HG03571 (cell line): Measurements from ENCODE around the gene CD209.
A peak's percentile ranks its signal among the peaks of the same experiment; 100 is the strongest.

Experiments
- ATAC-seq: cut with Tn5 transposase; IDR thresholded peaks from one replicate; pipeline ENCODE4 v1.9.1; 2021; ENCODE audit not compliant: unreplicated experiment

Gene CD209

DNA sequence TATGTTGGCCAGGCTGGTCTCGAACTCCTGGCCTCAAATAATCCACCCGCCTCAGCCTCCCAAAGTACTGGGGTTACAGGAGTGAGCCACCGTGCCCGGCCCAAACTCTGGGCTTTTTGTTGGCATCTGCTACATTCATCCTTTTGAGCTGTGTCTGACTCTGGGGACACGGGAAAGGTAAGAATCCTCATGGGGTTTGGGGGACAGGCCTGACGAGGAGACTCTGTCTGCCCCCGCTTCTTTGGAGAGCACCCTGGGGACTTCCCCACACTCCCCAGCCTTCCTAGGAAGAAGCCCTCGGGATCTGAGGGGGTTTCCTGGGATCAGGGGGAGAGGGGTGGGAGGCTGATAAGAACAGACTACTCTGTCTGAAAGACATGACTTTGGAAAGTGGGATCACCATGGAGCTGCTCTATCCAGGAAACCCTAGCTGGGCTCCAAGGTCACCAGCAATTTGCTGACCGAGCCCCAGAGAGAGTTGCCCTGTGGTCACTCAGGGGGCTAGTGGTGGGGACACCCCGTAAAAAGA, 37.3 kb downstream of the CD209 start:
- no peak for ATAC-seq

DNA sequence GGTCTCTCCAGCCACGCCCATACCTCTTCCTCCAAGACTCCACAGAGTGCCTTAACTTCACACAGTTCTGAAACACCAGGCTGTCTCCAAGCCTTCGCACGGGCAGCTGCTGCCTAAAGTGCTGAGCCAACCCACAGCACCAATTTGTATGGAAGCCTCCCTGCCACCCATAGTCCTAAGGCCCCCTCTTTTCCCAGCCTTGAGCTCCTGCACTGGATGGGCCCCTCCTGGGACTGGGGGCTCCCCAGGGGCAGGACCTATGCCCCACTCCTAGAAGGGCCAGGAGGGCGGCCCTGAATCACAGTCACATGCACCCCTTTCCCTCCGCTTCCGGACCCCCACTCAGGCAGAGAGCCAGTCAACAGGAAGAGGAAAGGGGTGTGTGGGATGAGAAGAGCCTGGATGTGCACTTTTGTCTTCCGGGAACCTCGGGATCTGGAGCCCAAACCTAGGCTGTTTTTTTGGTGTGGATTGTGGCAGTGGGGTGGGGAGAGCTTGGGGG, 40.3 kb downstream of the CD209 start:
- ATAC-seq, result no peak

DNA sequence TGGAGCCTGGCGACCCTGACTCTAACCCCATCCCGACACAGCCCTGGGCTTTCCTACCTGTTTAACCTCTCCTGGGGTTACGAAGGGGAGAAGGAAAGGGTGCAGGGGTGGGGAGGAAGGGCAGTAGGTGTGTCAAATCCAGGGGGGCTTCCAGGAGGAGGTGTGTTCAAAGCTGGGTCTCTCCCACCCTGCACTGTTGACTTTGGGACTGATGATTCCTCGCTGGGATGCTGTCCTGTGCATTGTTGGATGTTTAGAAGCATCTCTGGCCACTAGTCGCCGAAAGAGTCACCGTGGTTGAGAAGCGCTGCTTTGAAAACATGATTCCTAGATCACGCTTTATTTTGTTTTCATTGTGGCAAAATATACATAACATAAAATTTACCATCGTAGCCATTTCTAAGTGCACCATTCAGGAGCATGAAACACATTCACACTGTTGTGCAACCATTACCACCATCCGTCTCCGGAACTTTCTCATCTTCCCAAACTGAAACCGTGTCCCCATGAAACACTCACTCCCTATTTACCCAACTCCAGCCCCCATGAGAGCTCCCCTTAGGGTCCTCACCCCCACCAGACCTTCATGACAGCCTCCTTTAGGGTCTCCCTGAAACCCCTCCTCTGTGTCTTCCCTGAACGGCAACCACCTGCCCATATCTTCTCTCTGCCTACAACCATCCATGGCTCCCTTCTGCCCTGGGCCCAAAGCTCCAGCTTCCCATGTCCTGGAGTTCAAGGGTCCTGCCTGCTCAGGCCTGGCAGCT, 41.0 kb downstream of the CD209 start:
- no peak for ATAC-seq

DNA sequence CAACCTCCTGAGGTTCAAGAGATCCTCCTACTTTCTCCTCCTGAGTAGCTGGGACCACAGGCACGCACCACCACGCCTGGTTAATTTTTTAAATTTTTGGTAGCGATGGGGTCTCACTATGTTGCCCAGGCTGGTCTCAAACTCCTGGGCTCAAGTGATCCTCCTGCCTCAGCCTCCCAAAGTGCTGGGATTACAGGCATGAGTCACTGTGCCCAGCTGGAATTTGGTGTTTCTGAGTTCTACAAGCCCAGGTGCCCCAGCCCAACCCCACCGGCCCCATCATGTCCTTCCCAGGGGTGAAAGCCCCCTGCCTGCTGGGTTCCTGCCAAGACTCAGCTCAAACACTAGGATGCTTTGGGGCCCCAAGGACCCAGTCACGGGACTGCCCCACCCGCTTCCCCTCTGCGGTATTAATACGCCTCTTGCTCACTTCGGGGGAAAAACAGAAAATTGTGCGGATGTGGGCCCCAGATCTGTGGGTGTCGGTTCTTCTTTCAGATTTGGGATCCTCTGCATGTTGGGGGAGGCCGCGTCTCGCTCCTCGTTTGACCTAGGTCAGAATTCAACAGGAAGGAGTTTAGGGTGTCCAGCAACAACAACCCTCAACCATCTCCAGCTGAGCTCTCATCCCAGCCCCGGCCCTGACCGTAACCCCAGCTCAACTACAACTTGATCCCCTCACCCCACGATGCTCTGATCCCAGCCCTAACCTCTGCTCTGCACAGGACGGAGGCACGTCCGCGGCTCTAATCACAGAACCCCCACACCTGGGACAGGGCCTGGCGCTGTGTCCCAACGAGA, 41.7 kb downstream of the CD209 start:
- peak; percentile 39 for ATAC-seq

DNA sequence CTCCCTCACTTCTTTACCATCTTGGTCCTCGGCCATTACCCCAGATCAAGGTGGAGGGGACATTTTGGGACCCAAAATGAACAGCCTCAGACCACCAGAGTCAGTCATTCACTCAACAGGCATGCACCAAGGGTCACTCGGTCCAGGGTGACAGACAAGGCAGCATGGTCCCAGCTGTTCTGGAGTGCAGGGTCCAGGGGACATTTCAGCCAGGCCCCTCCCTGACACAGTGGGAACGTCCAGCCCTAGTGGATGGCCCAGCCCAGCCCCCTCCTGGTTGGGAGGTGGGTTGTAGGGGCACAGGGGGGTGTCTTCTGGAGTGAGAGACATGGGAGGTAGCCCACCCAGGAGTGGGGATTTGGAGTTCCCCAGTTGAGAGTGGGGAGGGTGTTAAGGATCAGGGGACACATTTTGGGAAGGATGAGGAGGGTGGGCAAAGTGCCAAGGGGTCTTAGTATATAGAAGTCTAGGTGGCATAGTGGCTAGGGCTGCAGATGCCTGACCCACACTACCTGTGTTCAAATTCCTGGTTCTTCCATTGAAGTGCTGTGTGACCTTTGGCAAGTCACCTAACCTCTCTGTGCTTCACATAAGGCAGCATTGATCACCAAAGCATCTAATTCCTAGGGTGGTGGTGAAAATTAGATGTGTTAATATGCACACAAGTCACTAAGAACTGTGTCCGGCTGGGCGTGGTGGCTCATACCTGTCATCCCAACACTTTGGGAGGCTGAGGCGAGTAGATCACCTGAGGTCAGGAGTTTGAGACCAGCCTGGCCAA, 42.9 kb downstream of the CD209 start:
- no peak for ATAC-seq

DNA sequence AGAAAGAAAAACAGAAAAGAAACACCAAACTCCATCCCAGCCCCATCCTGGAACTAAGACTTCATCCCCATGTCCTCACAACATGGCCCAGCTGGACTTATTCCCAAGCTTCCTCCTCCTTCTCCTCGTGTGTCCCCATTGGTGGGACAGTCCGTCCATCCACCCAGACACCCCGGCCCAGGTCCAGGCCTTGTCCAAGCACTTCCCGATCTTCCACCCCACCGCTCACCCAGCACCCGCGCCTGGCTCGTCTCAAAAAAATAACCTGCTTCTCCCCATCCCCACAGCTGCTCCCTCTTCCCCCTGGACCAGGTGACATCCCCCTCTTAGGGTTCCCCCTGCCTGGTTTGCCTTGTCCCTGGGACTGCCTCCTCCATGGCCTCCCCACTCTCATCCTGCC, 44.0 kb downstream of the CD209 start:
- no peak for ATAC-seq

DNA sequence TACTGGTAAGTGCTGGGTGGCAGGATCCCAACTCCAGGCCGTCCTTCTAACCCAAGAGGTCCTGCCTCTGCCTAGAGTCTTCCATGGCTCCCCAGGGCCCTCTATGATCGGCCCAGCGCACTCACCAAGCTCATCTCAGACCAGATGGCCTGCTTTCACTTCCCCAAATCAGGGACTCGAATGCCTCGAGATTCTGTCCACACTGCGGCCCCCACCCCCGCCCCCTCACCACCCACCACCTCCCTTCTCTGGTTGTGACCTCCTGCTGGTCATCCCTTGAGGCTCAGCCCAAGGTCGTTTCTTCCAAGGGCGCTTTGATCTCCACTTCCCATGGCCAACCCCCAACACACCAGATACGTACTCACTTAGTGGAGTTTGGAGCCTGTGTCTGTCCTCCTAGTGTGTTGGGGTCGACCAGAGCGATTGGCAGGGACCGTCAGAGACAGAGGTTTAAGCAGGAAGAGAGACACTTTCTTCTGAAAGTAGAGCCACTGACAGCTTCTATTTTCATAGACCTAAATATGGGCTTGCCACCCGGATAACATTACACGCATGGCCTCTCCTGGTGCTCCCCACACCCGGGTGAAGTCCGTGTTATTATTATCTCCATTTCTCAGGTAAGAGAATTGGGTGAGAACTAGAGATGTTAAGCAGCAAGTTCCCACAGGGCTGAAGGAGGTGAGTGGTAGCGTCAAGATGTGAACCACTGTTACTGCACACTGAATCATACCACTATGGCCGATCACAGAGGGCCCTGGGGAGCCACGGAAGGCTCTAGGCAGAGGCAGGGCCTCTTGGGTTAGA, 45.5 kb downstream of the CD209 start, which contains the start of gene FCER2:
FCER2 (minus strand) TSS at position 478 of the 804 bp plus-strand sequence. CDS start 2,371 bp downstream, outside the sequence.
- peak; percentile 44 for ATAC-seq

DNA sequence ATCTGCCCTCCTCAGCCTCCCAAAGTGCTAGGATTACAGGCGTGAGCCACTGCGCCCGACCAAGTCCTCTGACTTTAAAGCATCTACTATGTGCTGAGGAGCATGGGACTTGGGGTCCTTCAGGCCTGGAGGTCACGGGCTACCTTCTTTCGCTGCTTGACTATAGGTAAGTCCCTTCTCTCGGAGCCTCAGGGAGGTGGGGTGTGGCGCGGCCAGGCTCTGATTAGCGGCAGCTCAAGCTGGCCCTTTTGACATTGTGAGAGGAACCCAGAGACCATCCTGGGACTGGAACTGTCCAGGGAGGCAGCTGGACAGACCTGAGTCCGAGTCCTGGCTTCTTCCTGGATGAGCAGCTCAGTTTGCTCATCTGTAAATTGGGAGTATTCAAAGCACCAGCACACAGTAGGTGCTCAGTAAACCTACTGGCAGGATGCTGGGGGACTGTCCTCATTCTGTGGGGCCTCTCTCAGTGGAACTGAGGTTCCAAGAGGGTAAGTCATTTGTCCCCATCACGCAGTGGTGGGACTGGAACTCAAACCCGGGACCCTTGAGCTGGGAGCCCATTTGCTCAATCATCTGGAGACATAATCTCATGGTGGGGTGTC, 46.2 kb downstream of the CD209 start:
- ATAC-seq, result no peak

DNA sequence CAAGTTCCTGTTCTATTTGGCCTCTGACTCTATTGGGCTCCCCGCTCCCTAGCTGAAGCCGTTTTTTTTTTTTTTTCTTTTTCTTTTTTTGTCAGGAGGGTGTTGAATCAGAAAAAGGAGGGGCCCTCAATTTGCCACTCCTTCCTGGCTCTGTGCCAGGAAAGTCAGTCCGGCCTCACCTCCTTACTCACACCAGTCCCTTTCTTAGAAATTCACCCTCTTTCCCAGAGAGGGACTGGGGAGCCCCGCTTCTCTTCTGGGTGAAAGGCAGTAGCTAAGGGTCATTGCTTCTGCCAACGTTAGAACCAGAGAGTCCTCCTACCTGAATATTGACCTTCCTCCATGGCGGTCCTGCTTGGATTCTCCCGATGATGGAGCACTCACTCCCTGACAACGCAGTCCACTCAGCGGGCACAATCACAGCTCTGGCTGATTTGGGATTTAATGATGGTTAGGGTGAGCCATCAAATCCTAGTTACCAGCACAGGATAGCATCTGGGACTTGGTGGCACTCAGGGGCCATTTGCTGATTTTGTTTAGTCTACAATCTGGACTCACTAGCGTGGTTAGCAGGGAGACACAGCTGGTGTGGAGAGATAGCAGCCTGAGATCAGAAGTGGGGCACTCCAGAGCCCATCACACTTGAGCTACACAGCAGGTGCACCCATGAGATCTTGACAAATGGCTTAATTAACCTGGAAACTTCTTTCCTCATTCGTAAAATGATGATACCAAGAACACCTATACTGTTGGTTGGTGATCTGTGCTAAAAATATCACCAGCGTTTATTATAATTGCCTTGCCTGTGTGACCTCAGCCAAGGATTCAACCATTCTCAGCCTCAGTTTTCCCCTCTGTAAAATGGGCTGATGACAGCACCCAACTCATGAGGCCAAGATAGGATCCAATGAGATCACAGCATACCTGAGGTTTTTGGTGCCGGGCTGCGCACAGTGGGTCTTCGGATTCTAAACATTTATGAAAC, 47.6 kb downstream of the CD209 start:
- ATAC-seq, result no peak

DNA sequence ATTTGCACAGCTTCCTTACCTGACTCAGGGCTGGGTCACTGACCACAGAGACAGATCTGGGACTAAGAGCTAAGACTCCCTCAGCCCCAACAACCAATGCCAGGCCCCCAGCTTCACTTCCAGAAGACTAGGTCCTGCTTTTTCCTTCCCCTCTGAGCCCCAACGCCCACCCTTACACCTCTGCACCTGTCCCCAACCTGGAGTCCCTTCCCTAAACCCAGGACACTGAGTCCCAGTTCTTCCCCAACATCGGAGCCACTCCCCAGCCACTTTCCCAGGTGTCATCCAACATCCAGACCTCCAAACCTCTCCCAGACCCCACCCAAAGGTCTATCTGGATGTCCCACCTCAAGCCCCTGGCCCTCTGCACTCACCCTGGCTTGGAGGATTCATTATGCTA, 48.3 kb downstream of the CD209 start:
- ATAC-seq, result no peak

DNA sequence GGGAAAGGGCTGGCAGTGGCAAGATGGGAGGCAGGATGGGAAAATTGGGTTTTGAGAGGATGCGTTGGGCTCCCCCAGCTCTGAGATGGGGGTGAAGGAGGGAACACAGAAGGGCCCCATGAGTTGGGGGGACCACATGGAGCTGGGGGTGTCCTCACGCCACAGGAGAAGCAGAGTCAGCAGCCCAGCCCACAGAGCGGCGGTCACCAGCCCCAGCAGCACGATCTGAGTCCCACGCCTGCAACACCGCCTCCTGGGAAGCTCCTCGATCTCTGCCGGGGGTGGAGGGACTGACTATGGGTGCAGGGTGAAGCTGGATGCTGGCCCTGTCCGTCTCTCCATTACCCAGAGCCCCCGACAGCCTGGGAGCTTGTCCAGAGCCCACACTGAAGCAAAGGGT, 48.8 kb downstream of the CD209 start:
- no peak for ATAC-seq

DNA sequence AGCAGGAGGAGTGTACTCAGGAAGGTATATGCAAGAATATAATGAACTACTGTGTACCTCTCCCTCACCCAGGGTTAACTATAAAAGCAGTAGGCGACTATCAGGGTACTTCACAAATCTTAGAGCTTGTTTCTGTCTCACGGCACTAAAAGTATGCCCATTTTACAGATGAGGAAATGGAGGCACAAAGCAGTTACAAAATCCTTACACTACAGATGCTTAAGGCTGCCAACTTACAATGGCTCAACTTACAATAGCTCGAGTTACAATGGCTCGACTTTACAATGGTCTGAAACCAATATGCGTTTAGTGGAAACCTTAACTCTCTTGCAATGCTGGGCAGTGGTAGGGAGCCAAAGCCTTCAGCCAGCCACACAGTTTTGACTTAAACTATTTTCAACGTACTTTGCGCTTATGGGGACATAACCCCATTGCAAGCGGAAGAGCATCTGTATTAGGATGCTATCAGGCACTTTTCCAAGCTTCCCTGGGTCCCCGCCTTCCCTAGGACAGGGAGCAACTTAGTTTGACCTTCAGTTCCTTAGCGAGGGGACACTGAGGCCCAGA, 49.5 kb downstream of the CD209 start:
- no peak for ATAC-seq

DNA sequence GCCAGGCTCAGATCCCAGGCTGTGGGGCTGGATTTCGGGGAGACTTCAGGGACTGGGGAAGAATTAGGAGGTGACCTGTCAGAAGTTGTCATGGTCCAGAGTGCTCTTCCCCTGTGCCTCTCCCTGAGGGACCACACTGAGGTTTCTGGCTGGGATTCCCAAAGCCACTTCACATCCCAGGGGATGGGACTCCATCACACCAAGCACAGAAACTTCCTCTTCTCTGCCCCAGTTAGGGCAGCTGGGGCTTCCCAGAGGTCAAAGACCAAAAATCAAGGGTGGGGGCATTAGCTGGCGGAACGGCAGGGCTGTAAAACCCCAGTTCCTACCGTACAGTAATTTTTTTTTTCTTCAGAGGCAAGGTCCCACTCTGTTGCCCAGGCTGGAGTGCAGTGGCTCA, 52.8 kb downstream of the CD209 start:
- ATAC-seq, result no peak

DNA sequence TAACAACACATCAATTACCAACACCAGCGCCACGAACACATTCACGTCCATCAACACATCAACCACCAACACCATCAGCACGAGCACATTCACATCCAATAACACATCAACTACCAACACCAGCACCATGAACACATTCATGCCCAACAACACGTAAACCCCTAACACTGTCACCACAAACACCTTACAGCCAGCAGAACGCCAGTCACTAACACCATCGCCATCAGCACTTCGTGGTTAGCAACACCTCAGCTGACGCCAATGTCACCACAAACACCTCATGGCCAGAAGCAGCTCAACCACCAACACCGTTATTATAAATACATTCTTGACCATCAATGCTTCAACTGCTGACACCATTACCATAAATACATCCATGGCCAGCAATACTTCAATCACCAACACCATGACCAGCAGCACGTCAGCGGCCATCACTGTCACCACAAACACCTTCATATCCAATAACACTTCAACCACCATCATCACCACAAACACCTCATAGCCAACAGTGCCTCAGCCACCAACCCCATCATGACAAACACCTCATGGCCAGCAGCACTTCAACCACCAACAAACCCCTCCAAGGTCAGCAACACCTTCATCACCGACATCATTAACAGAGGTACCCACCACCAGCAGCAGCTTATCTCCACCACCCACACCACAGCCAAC, 54.8 kb downstream of the CD209 start:
- no peak for ATAC-seq

DNA sequence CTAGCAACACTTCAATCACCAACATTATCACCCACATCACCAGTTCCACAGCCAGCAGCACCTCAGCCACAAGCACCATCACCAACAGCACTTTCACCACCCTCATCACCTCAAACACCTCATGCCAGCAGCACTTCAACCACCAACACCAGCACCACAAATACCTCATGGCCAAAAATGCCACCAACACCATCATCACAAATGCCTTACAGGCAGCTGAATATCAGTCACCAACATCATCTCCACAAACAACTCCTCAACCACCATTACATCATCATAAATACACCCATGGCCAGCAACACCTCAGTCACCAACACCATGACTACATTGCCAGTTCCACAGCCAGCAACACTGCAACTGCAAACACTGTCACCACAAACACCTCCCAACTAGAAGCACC, 55.8 kb downstream of the CD209 start:
- ATAC-seq, result no peak

DNA sequence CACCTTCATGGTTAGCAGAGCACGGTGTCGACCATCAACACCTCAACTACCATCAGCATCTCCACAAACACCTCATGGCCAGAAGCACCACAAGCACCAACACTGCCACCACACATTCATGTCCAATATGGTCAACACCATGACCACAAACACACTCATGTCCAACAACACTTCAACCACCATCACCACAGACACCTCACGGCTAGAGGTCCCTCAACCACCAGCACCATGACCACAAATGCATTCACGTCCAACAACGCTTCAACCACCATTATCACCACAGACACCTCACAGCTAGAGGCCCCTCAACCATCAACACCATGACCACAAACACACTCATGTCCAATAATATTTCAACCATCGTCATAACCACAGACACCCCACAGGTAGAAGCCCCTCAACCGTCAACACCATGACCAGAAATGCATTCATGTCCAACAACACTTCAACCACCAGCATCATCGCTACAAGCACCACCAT, 56.5 kb downstream of the CD209 start:
- ATAC-seq, result no peak
